NCI-H526 treated with DMSO at 0.1 percent for 48 hours (cell line): ENCODE data around the gene RBBP9.
"Not testable (repeated sequence)": the region's sequence is repeated elsewhere in the genome, so short reads cannot be mapped to it uniquely, and the experiment has no call there.

Experiments used
- DNase-seq: peaks from one replicate; lab custom pipeline; 2025; lab: John Stamatoyannopoulos, UW

The RBBP9 gene

DNA sequence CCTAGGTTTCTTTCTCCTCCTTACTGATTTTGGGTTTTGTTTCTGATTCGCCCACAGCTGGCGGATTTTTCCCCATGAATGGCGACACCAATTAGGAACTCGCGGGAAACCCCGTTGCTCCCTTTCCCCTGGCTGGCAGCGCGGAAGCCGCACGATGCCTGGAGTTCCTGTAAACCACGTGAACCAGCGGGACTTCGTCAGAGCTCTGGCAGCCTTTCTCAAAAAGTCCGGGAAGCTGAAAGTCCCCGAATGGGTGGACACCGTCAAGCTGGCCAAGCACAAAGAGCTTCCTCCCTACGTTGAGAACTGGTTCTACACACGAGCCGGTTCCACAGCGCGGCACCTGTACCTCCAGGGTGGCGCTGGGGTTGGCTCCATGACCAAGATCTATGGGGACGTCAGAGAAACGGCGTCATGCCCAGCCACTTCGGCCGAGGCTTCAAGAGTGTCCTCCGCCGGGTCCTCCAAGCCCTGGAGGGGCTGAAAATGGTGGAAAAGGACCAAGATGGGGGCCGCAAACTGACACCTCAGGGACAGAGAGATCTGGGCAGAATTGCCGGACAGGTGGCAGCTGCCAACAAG, 7.5 kb upstream of the RBBP9 start:
- DNase-seq: no peak

DNA sequence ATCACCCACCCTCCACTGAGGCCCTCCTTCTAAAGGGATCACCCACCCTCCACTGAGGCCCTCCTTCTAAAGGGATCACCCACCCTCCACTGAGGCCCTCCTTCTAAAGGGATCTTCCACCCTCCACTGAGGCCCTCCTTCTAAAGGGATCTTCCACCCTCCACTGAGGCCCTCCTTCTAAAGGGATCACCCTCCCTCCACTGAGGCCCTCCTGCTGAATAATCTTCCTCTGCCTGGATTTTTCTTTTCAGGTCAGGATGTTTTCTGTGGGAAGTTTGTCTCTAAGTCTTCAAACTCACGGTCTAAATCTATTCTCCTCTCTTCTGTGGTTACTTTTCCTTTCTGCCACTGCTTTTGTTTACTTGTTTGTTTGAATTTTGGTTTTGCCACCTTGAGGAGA, 4.6 kb upstream of the RBBP9 start:
- DNase-seq: not testable (repeated sequence)

DNA sequence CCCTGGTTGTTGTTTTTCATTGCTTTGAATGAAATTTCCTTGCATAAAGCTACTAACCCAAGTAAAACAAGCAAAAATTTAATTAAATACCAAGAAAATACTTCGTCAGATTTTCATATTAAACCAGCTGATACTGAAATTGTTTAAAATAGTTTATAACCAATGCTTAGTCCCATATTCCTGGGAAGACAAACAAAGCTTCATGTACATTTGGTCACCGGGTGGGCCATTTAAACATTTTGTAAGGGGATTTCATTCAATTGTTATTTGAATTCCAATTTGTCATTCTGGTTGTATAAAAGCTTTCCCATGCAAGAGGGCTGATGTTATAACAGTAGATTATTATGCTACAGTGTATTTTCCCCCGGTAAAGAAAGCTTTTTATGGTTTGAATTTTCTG, 578 bp upstream of the RBBP9 start:
- no peak for DNase-seq

DNA sequence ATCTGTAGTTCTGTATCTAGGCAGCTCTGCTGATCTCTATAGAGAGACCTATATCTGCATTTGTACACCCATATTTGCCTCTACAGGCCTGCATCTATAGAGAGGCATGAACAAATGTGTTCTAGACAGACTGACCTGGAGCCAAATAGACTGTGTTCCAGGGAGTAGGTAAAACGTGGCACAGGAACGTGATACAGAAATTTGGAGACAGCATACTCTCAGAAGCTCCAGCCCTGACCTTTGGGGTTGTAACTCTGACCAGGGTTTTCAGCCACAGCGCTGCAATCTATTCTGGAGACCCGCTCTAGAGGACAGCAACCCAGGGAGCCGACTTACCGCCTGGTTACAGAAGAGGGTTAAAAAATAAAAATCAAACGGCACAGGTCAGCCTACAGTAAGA, 983 bp downstream of the RBBP9 start:
- DNase-seq: peak; percentile 17

DNA sequence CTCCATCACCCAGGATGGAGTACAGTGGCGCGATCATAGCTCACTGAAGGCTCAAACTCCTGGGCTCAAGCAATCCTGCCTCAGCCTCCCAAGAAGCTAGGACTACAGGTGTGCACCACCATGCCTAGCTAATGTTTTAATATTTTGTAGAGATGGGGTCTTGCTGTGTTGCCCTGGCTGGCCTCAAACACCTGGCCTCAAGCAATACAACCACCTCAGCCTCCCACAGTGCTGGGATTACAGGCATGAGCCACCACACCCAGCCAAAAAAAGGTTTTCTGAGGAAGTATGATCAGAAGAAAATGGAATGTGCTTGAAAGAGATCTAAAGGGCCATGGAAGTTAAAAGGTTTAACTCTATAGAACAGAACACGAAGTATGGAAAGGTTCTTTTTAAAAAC, 8.7 kb downstream of the RBBP9 start:
- no peak for DNase-seq

DNA sequence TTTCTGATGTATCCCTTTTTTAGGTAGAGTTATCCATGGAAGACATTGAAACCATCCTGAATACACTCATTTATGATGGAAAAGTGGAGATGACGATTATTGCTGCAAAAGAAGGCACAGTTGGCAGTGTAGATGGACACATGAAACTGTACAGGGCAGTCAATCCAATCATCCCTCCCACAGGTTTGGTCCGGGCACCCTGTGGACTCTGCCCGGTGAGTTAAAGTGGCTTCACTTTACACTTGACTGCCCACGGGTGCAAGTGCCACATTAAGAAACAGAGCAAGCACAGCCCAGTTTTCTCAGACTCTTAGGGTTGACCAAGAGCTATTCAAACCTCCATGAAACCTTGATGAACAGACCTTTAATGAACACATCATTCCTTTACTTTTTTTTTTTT, 15.4 kb downstream of the RBBP9 start:
- DNase-seq: no peak

DNA sequence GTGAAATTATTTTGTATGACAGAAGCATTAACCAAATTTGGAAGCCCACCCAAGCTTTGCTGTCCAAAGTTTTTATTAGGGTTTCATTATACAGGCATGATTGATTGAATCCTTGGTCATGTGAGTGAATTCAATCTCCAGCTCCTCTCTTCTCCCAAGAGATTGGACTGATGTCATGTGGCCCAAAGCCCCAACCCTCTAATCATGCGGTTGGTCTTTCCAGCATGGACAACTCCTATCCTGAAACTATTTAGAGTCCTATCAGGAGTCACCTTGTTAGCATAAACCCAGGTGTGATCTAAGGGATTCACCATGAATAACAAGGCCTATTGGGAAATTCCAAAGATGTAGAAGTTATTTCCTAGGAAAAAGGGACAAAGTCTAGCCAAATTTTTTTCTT, 19.2 kb downstream of the RBBP9 start:
- no peak for DNase-seq

DNA sequence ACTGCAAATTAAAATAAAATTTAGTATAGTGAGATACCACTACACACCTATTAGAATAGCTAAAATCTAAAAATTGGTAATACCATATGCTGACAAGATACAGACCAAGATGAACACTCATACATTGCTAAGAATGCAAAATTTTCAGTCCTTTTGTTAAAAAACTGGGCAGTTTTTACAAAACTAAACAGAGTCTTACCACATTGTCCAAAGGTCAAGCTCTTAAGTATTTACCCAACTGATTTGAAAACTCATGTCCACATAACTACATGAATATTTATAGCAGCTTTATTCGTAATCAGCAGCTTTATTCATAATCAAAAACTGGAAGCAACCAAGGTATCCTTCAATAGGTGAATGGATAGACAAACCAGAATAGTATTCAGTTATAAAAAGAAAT, 19.8 kb downstream of the RBBP9 start:
- DNase-seq: no peak

DNA sequence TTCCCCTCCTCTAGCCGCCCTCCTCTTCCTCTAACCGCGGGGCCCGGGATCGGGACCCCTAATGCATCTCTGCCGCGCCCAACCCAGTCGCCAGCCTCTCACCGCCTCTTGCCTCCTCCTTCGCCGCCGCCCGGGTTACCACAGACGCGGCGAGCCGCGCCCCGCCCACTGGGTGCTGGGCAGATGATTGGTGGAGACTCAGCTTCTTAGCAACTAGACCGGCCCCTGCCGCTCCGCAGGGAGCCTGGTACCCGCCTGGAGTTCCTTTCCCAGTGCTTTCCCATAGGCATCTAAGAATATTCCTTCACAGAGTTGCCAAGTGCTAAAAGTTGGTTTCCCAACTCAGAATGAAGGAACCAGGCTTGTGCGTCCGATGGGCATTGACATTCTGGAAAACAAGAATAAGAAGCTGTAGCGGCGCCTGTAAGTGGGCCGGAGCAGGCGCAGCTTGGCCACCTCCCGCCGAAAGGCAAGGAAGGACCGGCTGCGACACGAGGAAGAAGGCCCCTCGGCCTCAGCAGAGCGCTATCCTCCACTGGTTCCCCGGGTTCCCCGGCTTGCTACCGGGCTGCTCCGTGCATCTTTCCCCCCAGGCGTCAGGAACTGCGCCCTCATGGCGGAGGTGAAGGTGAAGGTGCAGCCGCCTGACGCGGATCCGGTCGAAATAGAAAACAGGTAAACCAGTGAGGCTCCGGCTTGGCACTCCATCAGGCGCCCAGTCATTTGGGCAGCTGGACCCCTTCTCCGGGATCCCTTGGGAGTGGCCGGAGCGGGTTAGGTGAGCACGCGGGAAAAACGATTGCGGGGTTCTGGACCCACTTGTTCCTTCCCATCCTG, 29.9 kb downstream of the RBBP9 start, which contains the start of the genes DZANK1 and POLR3F:
Gene DZANK1, minus strand, starts transcription at position 137 of the 837 bp plus-strand sequence. CDS start 1,672 bp downstream, outside the sequence.
Gene POLR3F, plus strand, starts transcription at position 497 of the 837 bp plus-strand sequence. Its CDS starts 117 bp downstream, at position 614.
- peak; percentile 94 for DNase-seq

DNA sequence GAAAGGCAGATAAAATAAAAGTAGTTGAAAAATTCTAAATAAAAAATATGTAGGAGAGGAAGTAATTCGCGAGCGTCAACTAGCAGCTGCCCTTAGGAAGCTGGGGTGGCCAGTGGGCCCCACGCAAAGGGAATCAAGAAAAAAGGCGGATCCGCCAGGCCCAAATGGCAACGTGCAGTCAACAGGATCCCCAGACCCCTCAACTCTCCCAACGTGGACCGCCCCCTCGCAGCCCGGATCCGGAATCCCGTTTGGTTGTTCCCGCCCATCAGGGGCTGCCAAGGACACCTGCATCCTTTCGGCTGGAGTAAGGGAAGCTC, 30.5 kb downstream of the RBBP9 start:
- DNase-seq: peak; percentile 80

DNA sequence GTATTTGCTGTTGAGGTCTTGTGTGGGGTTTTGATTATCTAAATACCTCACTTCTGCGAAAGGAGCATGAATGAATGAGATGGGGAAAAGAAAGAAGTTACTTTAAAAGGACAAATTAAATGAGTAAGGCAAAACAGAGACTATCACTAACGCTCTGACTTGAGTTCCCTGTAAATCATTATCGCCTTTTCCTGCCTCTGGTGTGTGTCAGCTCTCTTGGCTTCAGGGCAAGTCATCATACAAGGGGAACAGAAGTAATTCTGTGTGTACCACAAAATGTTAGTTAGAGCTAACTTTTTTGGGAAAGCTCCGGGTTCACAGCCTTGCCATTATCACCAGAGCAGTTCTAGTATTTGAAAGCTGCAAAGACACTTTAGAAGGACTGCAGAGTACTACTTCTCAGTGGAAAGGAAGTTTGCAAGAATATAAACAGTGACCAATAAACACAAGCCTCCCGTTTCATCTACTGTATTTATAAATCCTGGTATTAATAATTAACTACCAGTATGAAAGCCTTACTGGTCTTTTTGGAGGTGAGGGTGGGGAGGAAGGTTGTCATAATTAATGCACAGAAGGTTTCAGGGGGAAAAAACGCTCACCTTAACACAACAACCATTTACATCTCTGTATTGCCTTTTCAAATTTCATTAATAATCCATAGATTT, 31.4 kb downstream of the RBBP9 start:
- no peak for DNase-seq

DNA sequence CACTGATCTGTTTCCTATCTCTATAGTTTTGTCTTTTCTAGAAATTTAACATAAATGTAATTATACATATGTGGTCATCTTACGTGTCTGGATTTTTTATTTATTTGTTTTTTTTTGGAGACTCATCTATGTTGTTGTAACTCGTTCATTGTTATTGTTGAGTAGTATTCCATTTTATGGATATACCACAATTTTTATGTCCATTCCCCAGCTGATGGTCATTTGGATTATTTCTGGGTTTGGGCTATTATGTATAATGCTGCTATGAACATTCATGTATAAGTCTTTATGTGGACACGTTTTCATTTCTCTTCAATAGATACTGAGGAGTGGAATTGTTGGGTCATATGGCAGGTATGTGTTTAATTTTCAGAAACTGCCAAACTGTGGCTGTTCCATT, 40.4 kb downstream of the RBBP9 start:
- no peak for DNase-seq

DNA sequence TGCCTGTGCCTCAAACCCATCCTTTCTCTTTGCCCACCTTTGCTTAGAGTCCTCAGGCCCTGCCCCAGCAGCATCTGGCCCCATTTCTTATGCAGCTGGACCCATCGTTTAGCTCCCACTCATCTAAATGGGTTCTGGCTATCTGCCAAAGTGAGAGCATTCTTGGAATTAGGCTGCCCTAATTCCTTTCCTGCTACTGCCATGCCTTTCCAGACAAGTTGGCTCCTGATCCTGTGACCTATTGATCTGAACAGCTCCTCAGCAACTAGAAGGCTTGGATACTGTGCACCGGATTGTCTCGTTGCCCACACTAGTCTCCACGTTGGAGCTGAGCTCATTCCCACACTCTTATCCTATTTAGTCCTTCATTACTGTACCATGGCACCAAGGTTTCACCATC, 53.1 kb downstream of the RBBP9 start:
- no peak for DNase-seq

DNA sequence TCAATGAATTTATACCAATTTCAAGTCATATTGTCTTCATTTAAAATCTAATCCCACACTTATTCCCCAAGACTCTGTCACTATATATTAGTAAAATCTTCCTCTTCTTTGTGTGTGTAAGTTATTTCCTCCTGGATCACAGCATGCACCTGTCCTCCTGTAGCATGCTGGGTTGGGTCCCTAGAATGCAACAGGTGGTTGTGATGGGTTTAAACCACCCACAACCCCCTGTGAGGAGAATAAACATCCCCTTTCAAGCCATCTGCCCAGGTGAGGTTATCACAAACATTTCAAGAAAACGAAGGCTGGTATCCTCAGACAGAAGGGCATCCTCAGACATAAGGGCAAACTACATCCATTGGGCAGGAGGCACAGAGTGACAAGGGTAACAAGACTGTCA, 56.6 kb downstream of the RBBP9 start:
- DNase-seq: no peak

DNA sequence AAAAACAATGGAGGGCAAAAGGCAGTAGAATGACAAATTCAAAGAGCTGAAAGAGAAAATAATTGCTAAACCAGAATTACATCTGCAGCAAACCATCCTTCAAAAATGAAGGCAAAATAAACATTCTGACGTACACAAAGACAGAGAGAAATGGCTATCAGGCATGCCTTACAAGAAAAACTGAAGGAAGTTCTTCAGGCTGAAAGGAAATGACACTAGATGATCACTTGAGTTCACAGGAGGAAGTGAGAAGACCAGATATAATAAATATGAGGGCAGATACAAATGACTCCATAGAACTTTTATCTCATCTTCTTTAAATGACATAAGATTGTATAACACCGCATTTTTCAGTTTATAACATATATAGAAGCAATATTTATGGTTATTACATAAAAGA, 60.2 kb downstream of the RBBP9 start:
- DNase-seq: no peak
